ENCODE data around the gene NSMCE1.
A peak's percentile ranks its signal among the peaks of the same experiment; 100 is the strongest.

The NSMCE1 gene

GRCh38 chr16:27268376-27269299 lies at the start of gene NSMCE1:
Gene NSMCE1 (minus strand): TSS chr16:27268772. CDS start chr16:27257570, 11,202 bp downstream.
- peak; percentile 94 to 99 for DNase-seq

GRCh38 chr16:27317738-27318391 lies 49.3 kb upstream of the NSMCE1 start:
- no peak for DNase-seq

GRCh38 chr16:27317320-27317719 lies 48.7 kb upstream of the NSMCE1 start:
- DNase-seq, result no peak

GRCh38 chr16:27316038-27316680 lies 47.6 kb upstream of the NSMCE1 start:
- DNase-seq, result no peak

- peak; percentile 50 to 60 for DNase-seq
Measured at GRCh38 chr16:27315333-27316037, 46.9 kb upstream of the NSMCE1 start.

GRCh38 chr16:27314986-27315332 lies 46.4 kb upstream of the NSMCE1 start:
- DNase-seq, result no peak

GRCh38 chr16:27314161-27314723 lies 45.7 kb upstream of the NSMCE1 start:
- peak; percentile 75 to 91 for DNase-seq

- DNase-seq, result peak; percentile 89 to 95
Measured at GRCh38 chr16:27313422-27314160, 45.0 kb upstream of the NSMCE1 start, which contains the start of gene IL4R. Gene IL4R (plus strand): TSS chr16:27313974. CDS start chr16:27340204, 26,230 bp downstream.

- no peak for DNase-seq
Measured at GRCh38 chr16:27312580-27313421, 44.2 kb upstream of the NSMCE1 start.

- no peak for DNase-seq
Measured at GRCh38 chr16:27311897-27312303, 43.3 kb upstream of the NSMCE1 start.

GRCh38 chr16:27311448-27311830 lies 42.9 kb upstream of the NSMCE1 start:
- peak; percentile 29 to 63 for DNase-seq

GRCh38 chr16:27310576-27311447 lies 42.2 kb upstream of the NSMCE1 start:
- DNase-seq, result no peak

GRCh38 chr16:27308792-27309191 lies 40.2 kb upstream of the NSMCE1 start:
- no peak for DNase-seq

- no peak for DNase-seq
Measured at GRCh38 chr16:27305839-27306442, 37.4 kb upstream of the NSMCE1 start.

- peak; percentile 52 to 69 for DNase-seq
Measured at GRCh38 chr16:27304881-27305745, 36.5 kb upstream of the NSMCE1 start.

- DNase-seq, result no peak
Measured at GRCh38 chr16:27304102-27304501, 35.5 kb upstream of the NSMCE1 start.

GRCh38 chr16:27303256-27304100 lies 34.9 kb upstream of the NSMCE1 start:
- DNase-seq, result no peak
